GM19023 (cell line): ENCODE results near the gene THAP7.

Experiments used
- ATAC-seq: cut with Tn5 transposase; IDR thresholded peaks from one replicate; pipeline ENCODE4 v1.9.1; 2021; ENCODE audit warnings: mild to moderate bottlenecking, moderate library complexity; ENCODE audit not compliant: unreplicated experiment

Gene THAP7

DNA sequence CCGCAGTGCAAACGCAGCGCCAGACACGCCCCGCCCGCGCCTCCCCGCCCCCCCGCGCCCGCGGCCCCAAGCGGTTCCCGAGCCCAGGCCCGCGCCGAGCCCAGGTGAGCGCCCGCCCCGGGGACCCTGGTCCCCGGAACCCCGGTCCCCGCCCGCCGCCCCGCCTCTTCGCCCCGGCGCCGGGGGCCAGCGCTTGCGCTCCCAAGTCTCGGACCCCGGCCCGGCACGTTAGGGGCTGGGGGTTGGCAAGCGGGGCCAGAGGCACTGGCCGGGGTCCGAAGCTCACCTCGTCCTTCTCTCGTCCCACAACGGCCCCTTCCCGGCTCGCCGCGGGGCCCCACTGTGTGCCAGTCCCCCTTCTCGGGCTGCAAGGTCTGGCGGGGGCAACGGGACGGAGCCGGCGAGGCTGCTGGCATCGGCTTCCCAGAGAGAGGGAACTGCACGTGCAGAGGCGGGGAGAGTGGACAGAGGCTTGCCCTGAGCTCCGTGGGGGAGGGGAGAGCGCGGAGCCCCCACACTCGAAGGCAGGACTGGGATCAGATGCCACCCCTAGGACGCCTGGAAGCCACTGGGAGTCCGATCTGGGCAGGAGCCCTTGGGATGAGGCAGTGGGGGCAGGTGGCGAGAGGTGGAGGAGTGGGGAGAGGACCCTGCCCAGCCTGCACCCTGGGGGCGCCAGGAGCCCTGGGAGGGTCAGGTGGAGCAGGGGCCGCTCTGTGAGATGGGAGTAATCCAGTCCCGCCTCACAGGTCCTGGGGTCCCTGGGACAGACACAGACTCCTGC, 36.6 kb downstream of the THAP7 start:
- ATAC-seq: no peak

DNA sequence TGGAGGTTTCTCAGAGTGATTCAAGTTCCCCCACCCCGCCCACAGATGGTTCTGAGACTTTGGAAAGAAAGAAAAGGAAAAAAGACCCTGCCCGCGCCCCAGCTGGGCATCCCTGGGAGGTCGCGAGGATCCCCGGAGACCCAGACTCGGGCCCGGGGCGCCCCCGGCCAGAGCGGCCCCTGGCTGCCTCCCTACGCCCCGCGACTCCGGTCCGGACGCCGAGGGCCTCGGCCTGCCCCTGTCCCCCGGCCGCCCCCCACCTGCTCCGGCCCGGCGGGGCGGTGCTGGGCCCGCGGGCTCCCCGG, 37.2 kb downstream of the THAP7 start:
- ATAC-seq: no peak

DNA sequence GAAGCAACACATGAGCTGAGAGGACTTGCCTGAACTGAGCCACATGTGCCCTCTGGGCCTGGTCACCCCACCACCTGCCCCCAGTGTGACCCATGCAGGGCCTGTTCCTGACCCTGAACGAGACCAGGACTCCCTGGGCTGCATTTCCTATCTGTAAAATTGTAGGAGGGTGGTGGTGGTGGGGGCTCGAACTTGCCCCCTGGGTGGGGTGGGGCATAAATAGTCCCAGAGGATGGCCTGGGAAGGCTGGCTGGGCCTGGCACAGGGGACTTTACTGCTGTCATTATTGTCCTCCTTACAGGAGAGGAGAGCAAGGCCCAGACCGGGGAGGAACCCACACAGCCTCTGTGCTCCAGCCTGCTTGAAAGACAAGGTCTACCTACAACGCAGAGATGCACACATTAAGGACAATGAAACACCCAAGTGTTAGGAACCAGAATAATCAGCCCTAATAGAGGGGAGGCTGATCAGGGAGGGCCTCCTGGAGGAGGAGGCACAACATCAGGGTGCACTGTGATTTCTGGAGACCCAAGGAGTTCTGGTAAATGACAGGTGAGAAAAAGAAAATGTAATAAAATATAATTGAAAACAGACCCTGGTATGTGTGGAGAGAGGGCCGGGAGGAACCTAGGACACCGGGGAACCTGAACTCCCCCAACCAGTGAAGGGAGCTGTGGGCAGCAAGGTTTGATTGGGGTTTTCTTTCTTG, 37.7 kb downstream of the THAP7 start:
- ATAC-seq: no peak

DNA sequence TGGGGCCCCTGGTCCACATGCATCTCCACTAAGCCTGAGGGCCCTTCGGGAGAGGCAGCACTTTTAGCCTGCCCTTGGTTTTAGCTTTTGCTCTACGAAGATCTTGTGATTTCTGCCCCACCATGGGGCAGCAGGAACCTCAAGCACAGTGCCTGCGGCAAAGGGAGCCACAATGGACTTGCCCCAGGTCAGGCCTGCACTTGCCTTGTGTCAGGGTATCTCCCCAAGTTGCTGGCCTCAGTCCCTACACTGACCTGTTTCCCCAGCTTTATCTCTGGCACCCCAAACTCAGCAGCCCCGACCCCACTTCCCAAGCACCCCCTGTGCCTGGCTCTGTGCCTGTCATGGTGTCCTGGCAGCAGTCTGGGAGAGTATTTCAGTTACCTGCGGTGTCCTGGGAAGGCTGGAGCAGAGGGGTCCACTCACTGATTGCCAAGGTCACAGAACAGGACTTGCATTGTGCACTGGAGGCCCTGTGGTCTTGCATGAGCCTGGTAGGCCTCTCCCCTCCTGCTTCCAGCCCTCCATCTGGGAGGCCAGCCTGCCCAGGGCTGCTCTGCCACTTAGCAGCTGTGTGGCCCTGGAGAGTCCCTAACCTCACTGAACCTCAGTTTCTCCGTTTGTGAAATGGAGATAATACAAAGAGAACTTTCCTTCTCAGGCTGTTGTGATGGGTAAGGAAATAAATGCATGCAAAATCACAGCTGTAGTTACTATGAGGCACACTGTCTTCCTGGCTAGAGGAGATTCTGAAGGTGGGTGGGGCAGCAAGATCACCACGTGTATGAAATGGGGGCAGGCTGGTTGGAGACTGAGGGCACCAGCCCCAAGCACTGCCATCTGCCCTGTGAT, 38.5 kb downstream of the THAP7 start:
- ATAC-seq: no peak

DNA sequence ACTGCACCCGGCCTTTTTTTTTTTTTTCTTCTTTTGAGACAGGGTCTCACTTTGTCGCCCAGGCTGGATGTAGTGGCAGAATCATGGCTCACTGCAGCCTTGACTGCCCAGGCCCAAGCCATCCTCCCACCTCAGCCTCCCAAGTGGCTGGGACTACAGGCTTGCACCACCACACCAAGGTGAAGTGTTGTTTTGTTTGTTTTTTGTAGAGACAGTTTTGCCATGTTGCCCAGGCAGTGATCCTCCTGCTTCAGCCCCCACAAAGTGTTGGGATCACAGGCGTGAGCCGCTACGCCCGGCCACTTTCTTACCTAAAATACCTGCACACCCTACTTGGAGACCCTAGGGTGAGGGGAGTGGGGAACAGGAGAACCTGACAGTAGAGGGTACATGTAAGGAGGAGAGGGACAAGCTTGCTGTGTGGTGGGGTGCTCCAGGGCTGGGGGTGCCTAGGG, 39.4 kb downstream of the THAP7 start:
- ATAC-seq: no peak

DNA sequence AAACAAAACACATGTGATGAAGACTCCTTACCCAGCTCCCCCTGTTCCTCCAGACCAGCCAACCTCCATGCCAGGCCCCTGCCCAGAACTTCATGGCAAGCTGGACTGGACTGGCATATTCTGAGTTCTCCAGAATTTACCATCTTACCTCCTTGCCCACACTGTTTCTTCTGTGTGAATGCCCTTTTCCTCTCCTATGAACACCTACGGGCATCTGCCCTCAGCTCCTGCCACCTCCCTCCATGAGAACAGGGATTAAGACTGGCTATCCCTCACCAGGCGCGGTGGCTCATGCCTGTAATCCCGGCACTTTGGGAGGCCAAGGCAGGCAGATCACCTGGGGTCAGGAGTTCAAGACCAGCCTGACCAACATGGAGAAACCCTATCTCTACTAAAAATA, 41.3 kb downstream of the THAP7 start:
- no peak for ATAC-seq

DNA sequence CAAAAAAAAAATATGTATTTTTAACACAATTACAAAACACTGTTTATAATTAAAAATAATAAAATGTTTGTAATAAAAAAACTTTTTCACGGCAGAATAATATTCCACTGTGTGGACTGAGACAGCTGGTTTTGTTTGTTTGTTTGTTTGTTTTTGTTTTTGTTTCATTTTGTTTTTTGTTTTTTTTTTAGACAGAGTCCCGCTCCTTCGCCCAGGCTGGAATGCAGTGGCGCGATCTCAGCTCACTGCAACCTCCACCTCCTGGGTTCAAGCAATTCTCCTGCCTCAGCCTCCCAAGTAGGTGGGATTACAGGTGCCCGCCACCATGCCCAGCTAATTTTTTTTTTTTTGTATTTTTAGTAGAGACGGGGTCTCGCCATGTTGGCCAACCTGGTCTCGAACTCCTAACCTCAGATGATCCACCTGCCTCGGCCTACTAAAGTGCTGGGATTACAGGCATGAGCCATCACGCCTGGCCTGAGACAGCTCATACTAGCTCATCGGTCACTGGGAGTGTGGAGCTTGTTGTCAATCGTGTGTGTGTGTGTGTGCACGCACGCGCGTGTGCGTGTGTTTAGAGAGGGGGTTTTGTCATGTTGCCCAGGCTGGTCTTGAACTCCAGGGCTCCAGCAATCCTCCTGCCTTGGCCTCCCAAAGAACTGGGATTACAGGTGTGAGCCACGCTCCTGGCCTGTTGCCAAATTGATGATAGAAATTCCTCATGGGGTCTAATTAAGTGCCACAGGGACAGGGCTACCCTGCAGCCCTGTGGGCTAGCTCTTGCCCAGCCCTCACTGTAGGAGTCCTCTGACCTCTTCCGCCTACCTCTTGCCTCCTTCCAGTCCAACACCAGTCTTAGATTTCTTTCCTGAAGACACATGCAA, 42.1 kb downstream of the THAP7 start:
- ATAC-seq: no peak

DNA sequence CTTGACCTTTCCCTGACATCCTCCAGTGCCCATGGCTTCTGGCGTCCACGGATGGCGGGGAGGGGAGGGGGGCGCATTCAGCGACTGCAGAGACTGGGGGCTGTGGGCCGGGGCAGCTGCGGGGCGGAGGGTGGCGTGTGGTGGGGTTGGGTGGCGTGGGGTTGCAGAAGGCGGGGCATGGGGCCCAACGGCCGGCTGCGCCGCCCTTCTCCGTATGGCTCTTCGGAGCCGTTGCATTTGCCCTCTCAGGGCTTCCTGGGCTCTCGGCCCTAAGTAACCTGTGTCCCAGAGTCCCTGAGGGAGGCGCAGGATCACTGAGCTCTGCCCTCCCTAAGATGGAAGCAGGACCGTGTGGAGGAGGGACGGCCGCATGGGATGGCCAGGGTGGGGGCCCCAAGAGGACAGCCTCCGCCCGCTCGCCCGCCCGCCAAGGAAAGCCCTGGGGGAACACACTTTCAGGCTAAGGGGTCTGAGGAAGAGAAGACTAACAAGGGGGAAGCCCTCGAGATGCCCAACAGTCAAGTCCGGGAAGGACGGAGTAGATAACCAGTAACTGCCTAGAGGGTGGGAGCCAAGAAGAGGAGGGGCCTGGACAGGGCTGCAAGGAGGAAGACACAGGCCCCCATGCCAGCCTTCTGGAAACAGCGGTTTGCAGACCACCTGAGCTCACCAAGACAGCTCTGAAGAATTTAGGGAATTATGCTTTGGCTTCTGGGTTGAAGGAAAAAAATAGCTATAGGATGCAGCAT, 44.1 kb downstream of the THAP7 start:
- ATAC-seq: no peak

DNA sequence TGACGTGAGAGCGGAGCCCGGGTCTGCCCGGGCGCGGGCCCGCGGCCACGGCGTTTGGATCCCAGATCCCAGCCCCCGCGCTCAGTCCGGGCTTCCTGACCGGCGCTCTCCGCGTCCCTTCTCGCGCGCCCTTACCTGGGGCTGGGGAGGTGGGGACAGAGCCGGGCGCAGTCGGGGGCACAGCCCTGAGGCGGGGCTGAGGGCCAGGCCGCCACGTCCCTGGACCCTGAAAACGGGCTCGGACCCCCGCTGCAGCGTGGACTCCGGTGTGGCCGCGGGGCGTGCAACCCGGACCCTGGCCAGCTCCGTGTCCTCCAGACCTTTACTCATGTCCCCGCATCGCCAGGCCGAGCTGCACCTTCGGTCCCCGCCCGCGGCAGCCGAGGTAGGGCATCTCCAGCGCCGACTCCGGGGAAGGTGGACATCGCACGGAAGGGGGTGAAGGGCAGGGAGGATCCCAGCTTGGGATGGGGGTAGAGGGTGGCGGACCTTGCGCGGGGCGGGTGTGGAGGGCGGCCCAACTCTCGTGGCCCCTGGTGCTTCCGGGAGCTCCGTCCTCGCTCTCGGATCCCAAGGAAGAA, 44.7 kb downstream of the THAP7 start:
- no peak for ATAC-seq

DNA sequence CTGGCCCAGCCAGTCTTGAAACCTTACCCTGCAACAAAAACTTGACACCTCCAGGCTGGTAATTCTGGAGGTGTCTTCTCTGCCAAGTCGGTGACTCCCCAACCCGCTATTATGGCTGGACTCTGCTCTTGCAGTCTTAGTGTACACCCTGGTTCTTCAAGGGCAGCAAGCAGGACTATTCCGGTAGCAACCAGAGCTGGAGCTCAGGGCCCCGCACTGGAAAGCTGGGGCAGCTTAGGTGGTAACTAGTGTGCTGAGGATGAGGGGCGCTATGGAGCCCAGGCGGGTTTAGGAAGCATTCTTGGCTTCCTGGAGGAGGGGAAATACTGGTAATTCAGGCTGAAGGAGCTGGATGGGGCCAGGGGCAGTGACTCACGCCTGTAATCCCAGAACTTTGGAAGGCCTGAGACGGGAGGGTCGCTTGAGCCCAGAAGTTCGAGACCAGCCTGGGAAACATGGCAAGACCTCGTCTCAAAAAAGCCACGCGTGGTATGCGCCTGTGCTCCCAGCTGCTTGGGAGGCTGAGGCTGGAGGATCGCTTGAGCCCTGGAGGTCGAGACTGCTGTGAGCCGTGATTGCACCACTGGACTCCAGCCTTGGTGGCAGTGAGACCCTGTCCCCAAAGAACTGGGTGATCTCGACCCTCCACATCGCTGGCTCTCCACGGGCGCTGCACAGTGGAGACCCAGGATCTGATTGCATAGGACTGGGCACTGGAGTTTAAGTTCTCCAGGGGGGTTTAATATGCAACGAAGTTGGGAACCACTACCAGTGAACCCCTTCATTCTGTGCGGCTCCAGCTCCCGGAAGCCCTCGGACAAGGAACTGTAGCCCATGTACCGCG, 45.4 kb downstream of the THAP7 start:
- no peak for ATAC-seq

DNA sequence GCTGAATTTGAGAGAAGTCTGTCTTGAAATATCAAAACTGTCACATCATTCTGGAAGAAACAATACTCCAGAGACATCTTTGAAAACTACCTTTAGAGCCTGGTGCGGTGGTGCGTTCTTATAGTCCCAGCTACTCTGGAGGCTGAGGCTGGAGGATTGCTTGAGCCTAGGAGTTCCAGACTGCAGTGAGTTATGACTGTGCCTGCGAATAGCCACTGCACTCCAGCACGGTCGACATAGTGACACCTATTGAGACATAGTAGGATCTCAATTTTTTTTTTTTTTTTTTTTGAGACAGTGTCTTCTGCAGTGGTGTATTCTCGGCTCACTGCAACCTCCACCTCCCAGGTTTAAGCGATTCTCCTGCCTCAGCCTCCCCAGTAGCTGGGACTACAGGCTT, 46.4 kb downstream of the THAP7 start:
- no peak for ATAC-seq

DNA sequence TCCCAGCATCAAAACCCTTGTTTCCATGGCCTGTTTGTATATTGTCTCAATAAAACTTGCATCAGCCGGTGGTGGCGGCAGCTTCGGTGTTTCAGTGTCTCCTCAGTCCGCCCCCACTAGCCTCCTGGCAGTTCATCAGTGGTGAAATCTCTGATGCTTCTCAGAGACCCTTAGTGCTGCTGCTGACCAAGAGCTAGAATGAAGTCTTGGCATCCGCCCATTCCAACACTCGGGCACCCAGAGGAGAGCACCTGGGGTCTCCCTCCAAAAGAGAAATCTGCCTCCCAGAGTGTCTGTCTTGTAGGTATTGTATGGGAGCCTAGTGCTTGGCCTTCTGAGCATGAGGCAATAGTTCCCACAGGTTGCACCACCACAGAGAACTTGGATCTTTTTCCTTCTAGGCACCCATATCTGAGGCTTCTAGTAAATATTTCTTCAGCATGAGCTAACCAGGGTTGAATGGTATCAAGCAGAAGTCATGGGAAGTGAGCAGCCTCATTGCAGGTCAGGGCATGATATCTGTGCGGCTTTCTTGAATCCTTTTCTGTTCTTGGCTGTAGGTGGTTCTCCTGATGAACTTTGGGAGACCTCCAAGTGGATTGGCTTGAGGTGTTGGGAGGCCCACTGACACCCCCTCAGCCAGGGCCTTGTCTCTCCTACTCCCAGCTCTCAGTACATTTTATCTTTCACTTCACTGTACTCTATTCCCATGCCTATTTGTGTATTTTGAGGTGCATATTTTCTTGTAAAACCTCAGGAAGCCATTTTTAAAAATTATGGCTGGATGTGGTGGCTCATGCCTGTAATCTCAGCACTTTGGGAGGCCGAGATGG, 48.0 kb downstream of the THAP7 start:
- no peak for ATAC-seq

DNA sequence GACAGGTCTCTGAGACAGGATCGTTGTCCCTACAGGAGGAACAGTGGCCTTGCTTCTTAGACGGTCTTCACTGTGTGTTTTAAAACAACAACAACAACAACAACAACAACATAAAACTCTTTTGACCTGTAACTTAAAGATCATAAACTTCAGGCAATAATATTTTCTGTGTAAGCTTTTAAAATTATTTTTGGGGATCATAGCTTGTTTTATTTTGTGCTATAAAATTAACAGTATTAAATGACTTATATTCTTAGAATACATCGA, 48.6 kb downstream of the THAP7 start:
- no peak for ATAC-seq

DNA sequence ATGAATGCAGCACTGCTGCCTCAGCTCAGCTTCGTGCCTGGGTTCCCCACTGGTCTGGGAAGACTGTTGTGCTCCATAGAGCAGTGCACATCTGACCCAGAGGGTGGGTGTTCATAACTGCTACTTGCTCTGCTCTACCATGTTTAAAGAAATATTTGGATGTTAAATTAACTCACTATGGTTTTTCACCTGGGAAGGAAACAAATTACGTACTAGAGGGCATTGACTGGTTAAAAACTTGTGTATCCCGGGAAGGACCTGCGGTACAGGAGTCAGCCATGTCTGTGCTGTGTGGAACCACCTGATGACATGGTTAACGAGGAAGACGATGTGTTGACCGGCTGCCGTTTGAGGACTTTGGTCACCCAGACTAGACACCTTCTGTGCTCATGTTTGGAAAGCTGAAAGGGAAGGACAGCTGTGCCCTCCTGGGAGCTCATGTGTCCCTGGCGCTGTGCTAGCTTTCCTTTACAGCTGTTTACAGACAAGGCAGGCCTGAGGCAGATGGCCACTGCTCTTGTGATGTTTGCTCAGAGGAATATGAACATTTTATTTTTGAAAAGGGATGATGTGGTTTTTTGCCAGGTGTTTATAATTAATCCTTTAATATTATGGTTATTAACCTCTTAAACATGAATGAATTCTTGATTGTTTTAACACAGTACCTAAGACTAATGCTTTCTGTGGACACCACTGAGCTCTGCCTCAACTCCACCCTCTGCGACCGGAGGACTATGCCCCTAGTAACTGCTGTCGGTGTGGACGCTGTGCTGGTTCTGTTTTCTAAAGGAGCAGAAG, 49.2 kb downstream of the THAP7 start:
- no peak for ATAC-seq

DNA sequence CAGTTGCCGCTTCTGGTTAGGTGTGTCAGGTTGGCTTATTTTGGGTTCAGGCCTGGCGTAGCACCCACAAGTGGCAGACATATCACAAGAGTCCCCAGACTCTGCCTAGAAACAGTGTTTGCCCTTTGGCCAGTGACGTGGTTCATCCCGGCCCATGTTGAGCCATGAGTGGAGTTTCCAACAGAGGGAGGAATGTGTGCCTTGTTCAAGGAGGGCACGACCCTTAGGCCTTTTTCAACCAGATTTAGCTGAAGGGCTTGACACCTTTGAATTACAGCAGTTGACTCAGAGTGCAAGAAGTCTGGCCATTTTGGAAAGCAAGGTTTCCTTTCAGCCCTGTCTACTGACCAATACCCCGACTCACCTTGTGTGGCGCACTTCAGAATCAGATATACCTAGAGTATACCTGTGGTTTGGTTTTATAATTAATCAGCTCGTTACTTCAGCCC, 50.0 kb downstream of the THAP7 start:
- ATAC-seq: no peak

DNA sequence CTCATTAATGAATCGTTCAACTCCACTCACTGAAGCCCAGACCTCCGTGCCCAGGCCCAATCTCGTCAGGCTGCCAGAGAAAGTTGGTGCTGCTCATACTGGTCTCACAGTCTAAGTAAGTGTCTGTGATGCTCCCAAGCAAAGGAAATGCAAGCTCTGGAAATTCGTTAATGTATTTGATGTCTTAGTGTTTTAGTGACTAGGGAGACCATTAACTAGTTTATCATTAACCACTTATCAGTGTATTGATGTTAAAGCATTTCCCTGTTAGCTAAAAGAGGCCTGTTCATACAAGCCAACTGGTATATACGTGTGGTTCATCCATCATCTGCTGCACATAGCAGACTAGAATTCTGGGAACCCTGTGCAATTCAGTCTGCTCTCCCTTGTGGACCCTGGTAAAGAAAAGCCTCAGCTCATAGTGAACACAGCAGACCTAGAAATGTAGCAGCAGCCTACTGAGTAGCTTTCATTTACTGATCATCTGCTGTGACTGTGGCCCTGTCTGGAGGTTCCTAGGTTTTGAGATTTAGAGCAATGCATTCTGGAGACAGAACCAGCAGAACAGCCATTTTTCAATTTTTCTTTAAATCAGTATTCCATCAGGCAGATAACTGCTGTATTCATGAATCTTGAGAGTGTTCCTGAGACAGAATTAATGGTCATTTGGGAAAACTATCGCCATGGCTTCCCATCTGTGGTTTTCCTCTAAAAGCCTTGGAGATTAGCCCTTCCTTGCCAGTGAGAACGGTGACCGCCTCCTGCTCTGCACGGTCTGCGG, 50.6 kb downstream of the THAP7 start:
- no peak for ATAC-seq
